GM12801 (cell line): ENCODE data around the gene RAPGEF2.

Source experiments
- CTCF ChIP-seq: IDR thresholded peaks from one replicate; pipeline ENCODE4 v1.5.1; 2011; ENCODE audit warnings: control low read depth; ENCODE audit not compliant: insufficient read length; ENCODE audit errors: extremely low read depth

The RAPGEF2 gene

GRCh38 chr4:159105761-159106243 is 2.9 kb downstream of the RAPGEF2 start:
- TF ChIP-seq CTCF, result no peak

DNA sequence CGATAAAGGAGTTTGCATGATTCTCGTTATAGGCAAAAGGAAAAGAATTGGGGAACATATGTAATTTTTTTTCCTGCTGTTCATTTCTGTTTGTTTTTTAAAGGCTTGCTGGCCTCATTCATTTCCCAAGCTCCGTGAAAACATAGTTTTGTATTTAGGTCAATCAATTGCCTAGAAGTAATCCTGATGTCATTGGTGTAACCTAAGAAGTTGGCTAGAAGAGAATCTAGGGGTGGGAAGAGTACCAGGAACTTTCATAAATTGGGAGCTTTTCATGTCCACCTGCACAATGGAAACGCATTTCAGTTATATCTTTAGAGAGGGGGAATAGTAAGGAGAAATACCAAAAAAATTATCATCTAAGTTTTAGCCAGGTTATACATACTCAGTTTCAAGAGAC is 3.8 kb downstream of the RAPGEF2 start:
- TF ChIP-seq CTCF, result no peak

DNA sequence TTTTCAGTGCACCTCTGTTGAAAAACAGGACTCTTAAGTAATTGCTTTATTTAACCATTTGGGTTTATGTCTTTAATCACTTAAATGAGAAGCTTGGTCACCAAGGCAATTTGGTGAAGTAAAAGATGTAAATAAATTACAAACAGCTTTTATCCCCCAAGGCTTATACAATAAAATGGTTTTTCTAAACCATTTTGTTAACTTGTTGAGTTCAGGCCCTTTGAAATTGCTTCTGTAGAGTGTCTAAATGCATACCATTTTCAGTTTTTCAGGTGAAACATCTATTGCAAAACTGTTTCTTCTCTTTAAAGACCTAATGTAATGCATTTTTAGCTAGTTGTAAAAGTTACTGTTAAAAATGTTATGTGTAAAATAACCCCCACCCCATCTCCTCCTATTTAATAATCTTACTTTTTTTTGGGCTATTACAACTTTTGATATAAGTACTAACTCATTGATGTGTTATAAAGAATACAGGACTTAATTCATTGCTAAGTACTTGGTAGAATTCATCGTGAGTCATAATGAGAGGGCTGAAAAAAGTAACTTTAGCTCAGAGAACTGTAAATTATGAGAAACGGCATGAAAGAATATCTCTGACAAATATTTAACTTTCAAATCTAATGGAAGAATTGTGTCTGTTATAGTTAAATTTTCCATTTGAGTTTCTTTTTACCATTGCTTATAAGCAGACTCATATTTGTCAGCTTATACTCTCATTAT is 4.5 kb downstream of the RAPGEF2 start:
- TF ChIP-seq CTCF, result no peak

GRCh38 chr4:159108124-159108523 is 5.2 kb downstream of the RAPGEF2 start:
- TF ChIP-seq CTCF, result no peak

DNA sequence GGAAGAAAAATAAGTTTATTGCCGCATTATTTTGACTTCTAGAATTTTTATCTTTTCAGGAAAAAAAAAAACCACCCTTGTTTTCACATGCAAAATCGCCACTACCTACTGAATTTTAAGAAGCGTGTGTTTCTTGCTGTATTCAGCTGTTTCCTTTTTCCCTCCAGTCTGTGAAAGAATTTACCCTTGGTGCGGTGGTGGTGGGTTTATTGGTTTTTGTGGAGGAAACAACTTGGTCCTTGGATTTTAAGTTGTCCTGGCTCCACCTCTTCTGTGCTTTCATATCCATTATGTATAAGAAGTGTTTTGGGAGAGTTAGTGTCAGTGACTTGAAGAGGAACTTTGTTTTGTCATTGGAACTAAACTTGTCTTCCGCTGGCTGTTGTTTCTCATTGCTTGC is 8.1 kb downstream of the RAPGEF2 start:
- TF ChIP-seq CTCF, result no peak

GRCh38 chr4:159111416-159111815 is 8.5 kb downstream of the RAPGEF2 start:
- TF ChIP-seq CTCF, result no peak

- TF ChIP-seq CTCF, result no peak
These were observed 14.7 kb downstream of the RAPGEF2 start for GRCh38 chr4:159117564-159117963.

DNA sequence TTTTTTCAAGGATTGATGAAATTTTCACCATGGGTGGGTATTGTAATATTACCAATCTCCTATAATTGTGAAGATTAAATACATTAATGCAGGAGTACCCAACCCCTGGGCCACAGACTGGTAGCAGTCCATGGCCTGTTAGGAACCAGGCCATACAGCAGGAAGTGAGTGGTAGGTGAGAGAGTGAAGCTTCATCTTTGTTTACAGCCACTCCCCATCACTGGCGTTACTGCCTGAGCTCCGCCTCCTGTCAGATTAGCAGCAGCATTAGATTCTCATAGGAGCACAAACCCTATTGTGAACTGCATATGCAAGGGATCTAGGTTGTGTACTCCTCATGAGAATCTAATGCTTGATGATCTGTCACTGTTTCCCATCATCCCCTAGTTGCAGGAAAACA is 15.1 kb downstream of the RAPGEF2 start:
- TF ChIP-seq CTCF, result no peak
